SK-N-SH treated with all-trans-retinoic acid at 6 μM for 48 hours (cell line): ENCODE results near the gene TRABD2B.

Experiments
- ATAC-seq: fragments of 200-7000 bp; cut with Tn5 transposase; 3 replicates; pipeline ENCODE4 v1.9.1; 2020; ENCODE audit warnings: mild to moderate bottlenecking, moderate library complexity
- BACH2 ChIP-seq: fragments of 250-450 bp; sonication (Bioruptor Pico); IDR thresholded peaks from 2 replicates; pipeline ENCODE4 v1.9.0; 2021; ENCODE audit warnings: mild to moderate bottlenecking, borderline replicate concordance
- CREB5 ChIP-seq: fragments of 250-450 bp; sonication (Bioruptor Pico); IDR thresholded peaks from 2 replicates; pipeline ENCODE4 v1.5.1; 2020; ENCODE audit warnings: low read depth, mild to moderate bottlenecking, moderate library complexity
- CSRNP3 ChIP-seq: fragments of 250-450 bp; sonication (Bioruptor Pico); IDR thresholded peaks from 2 replicates; pipeline ENCODE4 v1.5.1; 2021; ENCODE audit warnings: mild to moderate bottlenecking, moderate library complexity
- ISL1 ChIP-seq: fragments of 250-450 bp; sonication (Bioruptor Pico); IDR thresholded peaks from 2 replicates; pipeline ENCODE4 v2.1.2; 2022; ENCODE audit warnings: mild to moderate bottlenecking, moderate library complexity
- POU6F1 ChIP-seq: fragments of 250-450 bp; sonication (Bioruptor Pico); IDR thresholded peaks from 2 replicates; pipeline ENCODE4 v1.8.0; 2021; ENCODE audit warnings: low read depth, mild to moderate bottlenecking, moderate library complexity, borderline replicate concordance
- RARB ChIP-seq: fragments of 250-450 bp; sonication (Bioruptor Pico); IDR thresholded peaks from 2 replicates; pipeline ENCODE4 v1.8.0; 2021; ENCODE audit warnings: mild to moderate bottlenecking, moderate library complexity
- SNAI2 ChIP-seq: fragments of 250-450 bp; sonication (Bioruptor Pico); IDR thresholded peaks from 2 replicates; pipeline ENCODE4 v1.5.0; 2020; ENCODE audit warnings: mild to moderate bottlenecking, moderate library complexity
- TCF4 ChIP-seq: fragments of 250-450 bp; sonication (Bioruptor Pico); IDR thresholded peaks from 2 replicates; pipeline ENCODE4 v1.8.0; 2021; ENCODE audit warnings: mild to moderate bottlenecking, moderate library complexity, borderline replicate concordance
- TOX ChIP-seq: fragments of 250-450 bp; sonication (Bioruptor Pico); IDR thresholded peaks from 2 replicates; pipeline ENCODE4 v1.8.0; 2021; ENCODE audit warnings: mild to moderate bottlenecking, moderate library complexity, borderline replicate concordance
- ZC3H10 ChIP-seq: fragments of 250-450 bp; sonication (Bioruptor Pico); IDR thresholded peaks from 2 replicates; pipeline ENCODE4 v1.5.1; 2021; ENCODE audit warnings: mild to moderate bottlenecking, moderate library complexity
- ZFP3 ChIP-seq: fragments of 250-450 bp; sonication (Bioruptor Pico); IDR thresholded peaks from 2 replicates; pipeline ENCODE4 v1.5.0; 2020; ENCODE audit warnings: mild to moderate bottlenecking, moderate library complexity
- ZFP30 ChIP-seq: fragments of 450-650 bp; formaldehyde crosslinking; IDR thresholded peaks from 2 replicates; pipeline ENCODE4 v1.5.0; 2022; ENCODE audit warnings: mild to moderate bottlenecking, moderate library complexity
- ZNF565 ChIP-seq: fragments of 450-650 bp; formaldehyde crosslinking; conservative IDR thresholded peaks from 2 replicates; pipeline ENCODE4 v1.5.0; 2020; ENCODE audit warnings: low read depth, mild to moderate bottlenecking, moderate library complexity

TRABD2B gene

DNA sequence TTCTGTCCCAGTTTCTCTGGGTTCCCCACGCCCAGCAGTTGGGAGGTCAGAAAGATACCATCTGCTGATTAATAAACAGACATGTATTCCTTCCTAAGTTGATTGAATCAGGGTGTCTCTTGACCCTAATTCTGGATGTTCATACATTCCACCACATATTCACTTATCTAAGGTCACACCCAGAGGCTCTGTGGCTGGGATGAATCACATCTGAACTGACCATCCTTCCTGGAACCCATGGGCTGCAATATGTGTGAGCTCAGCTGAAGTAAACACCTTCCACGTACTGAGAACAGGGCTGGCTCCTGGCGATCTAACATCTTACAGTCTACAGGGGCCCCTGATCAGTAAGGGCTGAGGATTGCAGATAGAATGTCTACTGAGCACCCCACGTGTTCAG lies 20.5 kb upstream of the TRABD2B start:
- TF ChIP-seq ISL1 (CRISPR knock-in tag) = peak; percentile 38
- TF ChIP-seq BACH2 (CRISPR knock-in tag) = no peak
- no peak for ATAC-seq

DNA sequence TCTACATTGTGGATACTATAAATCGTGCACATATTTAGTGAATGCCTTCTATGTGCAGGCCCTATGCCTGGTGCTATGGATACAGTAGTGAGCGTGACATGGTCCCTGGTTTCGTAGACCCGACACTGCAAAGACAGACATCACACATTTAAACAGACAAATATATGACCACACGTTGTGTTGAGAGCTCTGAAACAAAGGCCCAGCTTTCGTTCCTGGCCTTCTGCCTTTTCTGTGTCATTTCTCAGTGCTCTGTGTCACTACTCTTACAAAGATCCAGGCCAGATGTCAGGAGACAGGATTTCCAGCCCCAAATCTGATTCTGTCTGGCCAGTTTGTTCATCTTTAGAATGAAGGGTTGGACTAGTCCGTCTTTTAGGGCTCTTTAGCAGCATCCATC lies 19.3 kb upstream of the TRABD2B start:
- TF ChIP-seq CREB5 (CRISPR knock-in tag) (no peak), TCF4 (no peak), ISL1 (CRISPR knock-in tag) (no peak), SNAI2 (CRISPR knock-in tag) (no peak), POU6F1 (CRISPR knock-in tag) (no peak), ZFP3 (CRISPR knock-in tag) (no peak), TOX (CRISPR knock-in tag) (no peak)
- no peak for ATAC-seq

DNA sequence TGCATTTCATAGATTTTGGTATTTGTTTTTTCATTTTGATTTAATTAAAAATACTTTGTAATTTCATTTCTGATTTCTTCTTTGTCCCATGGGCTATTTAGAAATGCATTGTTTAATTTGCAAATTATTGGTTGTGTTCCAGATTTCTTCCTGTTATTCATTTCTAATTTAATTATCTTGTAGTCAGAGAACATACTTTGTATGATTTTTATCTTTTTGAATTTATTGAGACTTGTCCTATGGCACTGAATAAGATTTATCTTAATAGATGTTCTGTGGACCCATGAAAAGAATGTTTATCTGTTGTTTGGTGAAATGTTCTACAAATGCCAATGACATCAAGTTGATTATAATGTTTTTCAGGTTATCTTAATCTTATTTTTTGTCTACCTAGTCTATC lies 16.1 kb upstream of the TRABD2B start:
- TF ChIP-seq ISL1 (CRISPR knock-in tag) (peak; percentile 95), TCF4 (no peak), CREB5 (CRISPR knock-in tag) (0 out of 2 replicates have a peak, but pooled peaks have one; percentile 41)
- no peak for ATAC-seq

DNA sequence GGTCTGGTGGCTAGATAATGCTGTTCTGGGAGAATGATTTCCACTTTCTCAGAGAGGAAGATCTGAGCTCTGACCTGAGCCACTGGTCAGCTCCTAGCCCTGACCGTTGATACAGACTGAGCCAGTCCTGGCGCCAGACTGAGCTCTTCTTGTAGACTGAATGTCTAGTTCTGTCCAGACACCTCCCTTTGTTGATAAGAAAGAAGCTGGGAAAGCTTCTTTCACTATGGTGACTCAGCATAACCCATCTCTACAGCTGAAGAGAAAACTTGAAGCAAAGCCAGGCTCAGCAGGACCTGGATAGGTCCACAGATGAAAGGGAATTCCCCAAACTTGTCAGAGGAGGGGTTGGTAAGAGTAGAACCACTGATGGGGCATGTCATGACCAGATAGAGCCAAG lies 9.9 kb upstream of the TRABD2B start:
- ATAC-seq = no peak

DNA sequence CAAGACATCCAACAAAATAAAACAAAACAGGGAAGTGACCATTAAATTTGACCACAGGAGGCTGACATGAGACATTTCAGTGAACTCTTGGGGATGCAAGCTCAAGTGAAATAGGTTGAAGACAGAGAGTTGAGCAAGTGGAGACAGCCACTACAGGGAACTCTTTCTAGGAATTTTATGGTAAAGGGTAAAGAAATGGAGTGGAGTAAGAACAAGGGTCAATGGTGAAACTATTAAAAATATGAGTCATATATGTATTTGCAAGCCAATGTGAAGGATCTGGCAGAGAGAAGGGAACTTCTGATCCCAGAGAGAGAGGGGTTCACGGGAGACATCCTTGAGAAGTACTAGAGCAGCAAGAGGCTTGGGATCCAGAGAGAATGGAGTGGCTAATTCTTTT lies 9.1 kb upstream of the TRABD2B start:
- TF ChIP-seq ZC3H10 (no peak), CREB5 (CRISPR knock-in tag) (no peak), TOX (CRISPR knock-in tag) (no peak), ISL1 (CRISPR knock-in tag) (no peak), ZNF565 (CRISPR knock-in tag) (no peak), RARB (CRISPR knock-in tag) (no peak), POU6F1 (CRISPR knock-in tag) (no peak)
- TF ChIP-seq, all 23 proteins: peak for 0
- ATAC-seq = no peak

More for the DNA sequence above, 9.9 kb upstream of the TRABD2B start:
- TF ChIP-seq CSRNP3 (no peak), ZFP30 (CRISPR knock-in tag) (no peak), ISL1 (CRISPR knock-in tag) (peak; percentile 49; the same call in 1 of the 2 replicates), BACH2 (CRISPR knock-in tag) (no peak)
- TF ChIP-seq, all 23 proteins: peak for 1
